ENCODE data around the gene EGFR.

DNA sequence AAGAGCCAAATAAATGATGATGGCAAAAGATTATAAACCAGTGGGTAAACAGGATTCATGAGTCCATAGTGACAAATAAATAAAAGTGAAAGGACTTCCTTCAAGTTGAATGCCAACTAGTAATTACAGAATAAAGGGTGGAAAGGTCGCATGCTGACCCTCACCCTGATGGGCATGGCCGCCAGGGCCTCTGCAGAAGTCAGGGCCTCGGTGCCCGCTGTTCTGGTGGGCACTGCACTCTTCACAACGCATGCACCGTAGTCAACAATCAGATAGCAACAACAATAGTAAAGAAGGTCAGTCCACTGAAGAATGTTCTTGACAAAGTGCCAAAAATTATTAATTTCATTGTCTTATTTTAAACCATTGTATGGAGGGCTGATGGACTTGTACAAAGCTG, 223.1 kb downstream of the EGFR start:
- TF ChIP-seq, protein P1, sequence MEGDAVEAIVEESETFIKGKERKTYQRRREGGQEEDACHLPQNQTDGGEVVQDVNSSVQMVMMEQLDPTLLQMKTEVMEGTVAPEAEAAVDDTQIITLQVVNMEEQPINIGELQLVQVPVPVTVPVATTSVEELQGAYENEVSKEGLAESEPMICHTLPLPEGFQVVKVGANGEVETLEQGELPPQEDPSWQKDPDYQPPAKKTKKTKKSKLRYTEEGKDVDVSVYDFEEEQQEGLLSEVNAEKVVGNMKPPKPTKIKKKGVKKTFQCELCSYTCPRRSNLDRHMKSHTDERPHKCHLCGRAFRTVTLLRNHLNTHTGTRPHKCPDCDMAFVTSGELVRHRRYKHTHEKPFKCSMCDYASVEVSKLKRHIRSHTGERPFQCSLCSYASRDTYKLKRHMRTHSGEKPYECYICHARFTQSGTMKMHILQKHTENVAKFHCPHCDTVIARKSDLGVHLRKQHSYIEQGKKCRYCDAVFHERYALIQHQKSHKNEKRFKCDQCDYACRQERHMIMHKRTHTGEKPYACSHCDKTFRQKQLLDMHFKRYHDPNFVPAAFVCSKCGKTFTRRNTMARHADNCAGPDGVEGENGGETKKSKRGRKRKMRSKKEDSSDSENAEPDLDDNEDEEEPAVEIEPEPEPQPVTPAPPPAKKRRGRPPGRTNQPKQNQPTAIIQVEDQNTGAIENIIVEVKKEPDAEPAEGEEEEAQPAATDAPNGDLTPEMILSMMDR (conservative IDR thresholded peaks at IDR 0.05 in 1 of 2, IDR thresholded peaks at IDR 0.05 in 1 of 2; ENCODE audit: extremely low read depth in 1 of 2, insufficient read depth in 1 of 2, low read depth in 1 of 2, low read length in 2 of 2) = no peak
- no peak for TF ChIP-seq EZH2 (IDR thresholded peaks at IDR 0.05; ENCODE audit: borderline replicate concordance, low read length)

All from mammary epithelial cell (primary cell).